Small intestine (tissue), 7 donors: ENCODE data around the gene OR4D10. TPM values are rescaled to one million over a fixed set of nuclear protein-coding genes. Genes with fewer than 3 reads are reported as not detected.
"Not testable (repeated sequence)": the region's sequence is repeated elsewhere in the genome, so short reads cannot be mapped to it uniquely, and the experiment has no call there.

Source experiments
- DNase-seq, 2 donors: peaks; one replicate each; pipeline versions ENCODE4 v3.0.0 to v3.0.0-alpha.2; 2013
- FAIRE-seq: peaks from 2 replicates; lab custom pipeline; 2012; peaks lifted over from hg19 to GRCh38; lab: Jason Lieb, UNC
- H3K27ac ChIP-seq, 3 donors: one replicate each; pipeline ENCODE4 v1.5.1; 2013; ENCODE audit warnings: low read length in 2 of 3, mild to moderate bottlenecking in 2 of 3, control low read depth in 1 of 3, inconsistent platforms in 1 of 3, low read depth in 1 of 3, moderate library complexity in 1 of 3
- H3K27me3 ChIP-seq, 3 donors: one replicate each; pipeline ENCODE4 v1.6.1; 2013; ENCODE audit warnings: low read length in 3 of 3, inconsistent platforms in 1 of 3; ENCODE audit not compliant: control insufficient read depth in 3 of 3, insufficient read depth in 3 of 3
- H3K36me3 ChIP-seq, 3 donors: one replicate each; pipeline ENCODE4 v1.6.1; 2013; ENCODE audit warnings: low read length in 3 of 3, inconsistent platforms in 1 of 3, low read depth in 1 of 3, mild to moderate bottlenecking in 1 of 3, moderate library complexity in 1 of 3; ENCODE audit not compliant: control insufficient read depth in 3 of 3, insufficient read depth in 2 of 3
- H3K4me1 ChIP-seq, 3 donors: one replicate each; pipeline ENCODE4 v1.6.1; 2013; ENCODE audit warnings: low read length in 2 of 3, inconsistent platforms in 1 of 3, low read depth in 1 of 3, mild to moderate bottlenecking in 1 of 3, moderate library complexity in 1 of 3; ENCODE audit not compliant: control insufficient read depth in 3 of 3, insufficient read depth in 2 of 3
- H3K4me3 ChIP-seq, 3 donors: one replicate each; pipeline ENCODE4 v1.5.1; 2013; ENCODE audit warnings: low read length in 3 of 3, control low read depth in 1 of 3, inconsistent platforms in 1 of 3, low read depth in 1 of 3, mild to moderate bottlenecking in 1 of 3, moderate library complexity in 1 of 3
- H3K9me3 ChIP-seq, 2 donors: one replicate each; pipeline ENCODE4 v1.6.1; 2013; ENCODE audit warnings: low read depth in 1 of 2, low read length in 1 of 2; ENCODE audit not compliant: control insufficient read depth in 2 of 2, insufficient read depth in 1 of 2
- WGBS, 3 donors: extraction: QIAGEN DNeasy Blood & Tissue Kit; methylation state at CpG; one replicate each; pipeline ENCODE4 v1.1.7; 2013; 5-methylcytosine and 5-hydroxymethylcytosine counted together
- polyA plus RNA-seq, 4 donors: library from polyadenylated mRNA; stranded (reverse) in 3 of 4; unstranded in 1 of 4; fragments of 200-250 nt in 3 of 4; fragments of 120-200 nt in 1 of 4; gene quantifications; one replicate each; pipeline versions ENCODE4 v1.2.1 to v1.2.3, GENCODE V29; 2013
- donor health status: healthy with polysubstance abuse.
- donor health status: control.
- donor health status: control.
- donor health status: Bipolar disorder and iron deficiency.
- donor health status: healthy.

OR4D10 gene
- polyA plus RNA-seq, 4 donors, result not detected

GRCh38 chr11:59503276-59503675, 30.2 kb downstream of the OR4D10 start, which contains the start of gene OR4D11:
Gene OR4D11 (plus strand): TSS chr11:59503576. CDS start chr11:59503576, 0 bp downstream.
- no peaks in the 10 kb centered on the region for H3K9me3 ChIP-seq

GRCh38 chr11:59510941-59511589, 38.0 kb downstream of the OR4D10 start, which contains the start of gene OR4D9:
Gene OR4D9 (plus strand): TSS chr11:59511539. CDS start chr11:59514913, 3,374 bp downstream.
- H3K27ac ChIP-seq, result no peak within 1 kb of the TSS
- no peak within 1 kb of the TSS for H3K4me3 ChIP-seq
- no peak for DNase-seq
- 35 to 57% (median 49%) methylated on average over 2 of the region's 2 CpGs for WGBS, 3 donors
- no peaks in the 10 kb centered on the region for H3K27me3 ChIP-seq
- no peaks in the 10 kb centered on the region for H3K9me3 ChIP-seq
- no peak for FAIRE-seq
- H3K4me1 ChIP-seq, result no peaks in the 10 kb centered on the region
- no peaks in the 10 kb centered on the region for H3K36me3 ChIP-seq

More at GRCh38 chr11:59503276-59503675, 30.2 kb downstream of the OR4D10 start, which contains the start of gene OR4D11:
- no peaks in the 10 kb centered on the region for H3K27me3 ChIP-seq
- H3K36me3 ChIP-seq, result no peaks in the 10 kb centered on the region
- no peak within 1 kb of the TSS for H3K4me3 ChIP-seq
- no peak within 1 kb of the TSS for H3K27ac ChIP-seq
- FAIRE-seq (no peak), DNase-seq (no peak)
- no peaks in the 10 kb centered on the region for H3K4me1 ChIP-seq

- Histone ChIP-seq H3K36me3 (no peaks in the 10 kb centered on the region), H3K4me1 (no peaks in the 10 kb centered on the region), H3K27ac (no peak overlapping the region), H3K27me3 (no peaks in the 10 kb centered on the region), H3K4me3 (no peak overlapping the region), H3K9me3 (no peaks in the 10 kb centered on the region)
- 58 to 84% (median 66%) methylated on average over 1 of the region's 1 CpG for WGBS, 3 donors
- DNase-seq (no peak), FAIRE-seq (no peak)
Observed at GRCh38 chr11:59511675-59512074, 38.6 kb downstream of the OR4D10 start.

- not testable (repeated sequence) for H3K9me3 ChIP-seq, H3K27ac ChIP-seq, H3K36me3 ChIP-seq, H3K4me3 ChIP-seq, H3K4me1 ChIP-seq, DNase-seq, H3K27me3 ChIP-seq, FAIRE-seq
- 61 to 63% (median 62%) methylated on average over 2 of the region's 2 CpGs for WGBS, 3 donors
Observed at GRCh38 chr11:59520139-59520538, 47.0 kb downstream of the OR4D10 start.

- no peak overlapping the region for H3K4me3 ChIP-seq
- H3K27me3 ChIP-seq, result no peaks in the 10 kb centered on the region
- DNase-seq, result no peak
- no peaks in the 10 kb centered on the region for H3K4me1 ChIP-seq
- FAIRE-seq, result no peak
- H3K9me3 ChIP-seq, result no peaks in the 10 kb centered on the region
- 70 to 86% (median 80%) methylated on average over 5 of the region's 5 CpGs for WGBS, 3 donors
- H3K27ac ChIP-seq, result no peak overlapping the region
- no peaks in the 10 kb centered on the region for H3K36me3 ChIP-seq
Observed at GRCh38 chr11:59520741-59521140, 47.6 kb downstream of the OR4D10 start.

- no peaks in the 10 kb centered on the region for H3K9me3 ChIP-seq
- H3K27me3 ChIP-seq, result no peaks in the 10 kb centered on the region
- WGBS, 3 donors, result 17 to 31% (median 23%) methylated on average over 1 of the region's 1 CpG
- H3K36me3 ChIP-seq, result no peaks in the 10 kb centered on the region
- H3K27ac ChIP-seq, result no peak overlapping the region
- DNase-seq (no peak), FAIRE-seq (no peak)
- H3K4me3 ChIP-seq, result no peak overlapping the region
- H3K4me1 ChIP-seq, result no peaks in the 10 kb centered on the region
Observed at GRCh38 chr11:59523541-59523940, 50.4 kb downstream of the OR4D10 start.

- H3K9me3 ChIP-seq, result no peaks in the 10 kb centered on the region
- H3K4me1 ChIP-seq, result no peaks in the 10 kb centered on the region
- no peak overlapping the region for H3K27ac ChIP-seq
- WGBS, 3 donors, result 61 to 81% (median 78%) methylated on average over 7 of the region's 7 CpGs
- H3K36me3 ChIP-seq, result no peaks in the 10 kb centered on the region
- no peaks in the 10 kb centered on the region for H3K27me3 ChIP-seq
- FAIRE-seq (no peak), DNase-seq (no peak)
- H3K4me3 ChIP-seq, result no peak overlapping the region
Observed at GRCh38 chr11:59528711-59529110, 55.6 kb downstream of the OR4D10 start.
